NCI-H460 (cell line): Measurements from ENCODE around the gene NSG1. TPM values are rescaled to one million over a fixed set of nuclear protein-coding genes. Genes with fewer than 3 reads are reported as not detected.

Experiments
- DNase-seq: peaks from one replicate; pipeline ENCODE4 v3.0.0-alpha.2; 2016; ENCODE audit warnings: low read depth; ENCODE audit errors: extremely low read depth
- total RNA-seq: library from RNA; depleted of rRNA; stranded (reverse); fragments of >200 nt; shearing (Covaris generic); gene quantifications from 2 replicates; pipeline ENCODE4 v1.2.3, GENCODE V29; 2014

The NSG1 gene
- total RNA-seq, 1 experiment from 2014 or later, result 0.20 TPM

DNA sequence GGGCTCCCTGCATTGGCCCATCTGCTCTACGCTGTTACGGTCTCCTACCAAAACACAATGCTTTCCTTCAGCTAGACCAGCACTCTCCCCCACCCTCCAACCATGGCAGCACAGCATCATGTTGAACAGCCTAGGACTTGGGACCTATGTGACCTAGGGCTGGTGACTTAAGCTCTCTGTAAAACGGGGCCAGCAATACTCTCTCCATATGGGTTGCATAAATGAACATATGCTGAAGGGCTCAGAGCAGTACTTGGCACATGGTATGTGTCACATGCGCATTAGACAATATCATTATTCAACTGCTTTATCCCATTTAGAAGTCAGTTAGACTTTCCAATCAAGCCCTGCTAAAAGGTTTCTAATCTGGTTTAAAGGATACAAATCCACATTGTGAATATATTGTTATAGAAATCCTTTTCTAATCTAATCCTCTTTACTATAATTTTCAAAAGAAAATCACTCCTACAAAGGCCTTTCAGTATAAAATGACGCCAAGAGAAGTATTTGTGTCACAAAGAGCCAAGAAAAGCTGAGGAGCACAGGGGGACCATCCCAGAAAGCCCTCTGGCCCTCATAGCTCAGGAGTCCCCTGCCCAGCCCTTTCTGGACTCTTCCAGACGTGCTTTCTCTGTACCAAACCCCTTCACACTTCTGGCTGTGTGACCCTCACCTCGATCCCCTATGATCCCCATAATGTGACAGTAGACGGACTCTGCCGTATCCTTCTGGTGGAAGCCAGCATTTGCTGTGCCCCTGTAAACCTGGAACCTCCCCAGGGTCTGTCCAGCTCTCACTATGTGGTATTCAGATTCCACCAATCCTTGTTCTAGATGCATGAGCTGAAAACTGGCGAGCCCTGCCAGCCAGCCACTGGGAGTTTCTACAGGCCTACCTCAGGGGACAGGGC, 42.3 kb downstream of the NSG1 start:
- no peak for DNase-seq

DNA sequence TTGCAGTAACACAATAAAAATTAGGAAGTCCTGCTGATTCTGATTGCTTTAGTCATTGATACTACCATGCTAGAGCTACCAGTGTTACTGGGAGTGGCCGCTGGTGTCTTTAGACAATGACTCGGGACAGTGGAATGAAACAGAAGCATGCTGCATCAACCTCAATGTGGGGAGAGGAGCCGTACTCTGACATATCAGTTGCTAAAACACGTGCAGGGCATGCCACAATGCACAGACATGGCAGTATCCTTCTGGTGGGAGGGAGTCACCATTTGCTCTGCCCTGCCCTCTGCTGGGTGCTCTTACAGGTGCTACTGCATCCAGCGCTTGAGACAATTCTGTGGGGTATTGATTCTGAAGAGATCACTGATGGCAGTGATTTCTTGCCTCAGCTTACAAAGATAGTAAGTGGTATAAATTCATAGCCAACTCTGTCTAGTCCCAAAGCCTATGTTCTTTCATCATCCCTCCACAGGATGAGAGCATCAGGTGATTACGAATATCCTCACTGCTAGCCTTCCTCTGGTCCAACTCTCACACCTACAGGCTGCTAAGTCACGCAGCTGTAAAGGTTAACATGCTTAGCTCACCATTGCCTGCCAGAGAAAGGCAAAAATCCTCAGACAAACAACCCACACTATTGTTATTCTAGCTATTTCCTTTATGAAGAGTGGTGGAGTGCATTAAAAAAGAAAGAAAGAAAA, 43.7 kb downstream of the NSG1 start:
- DNase-seq, result peak; percentile 13

DNA sequence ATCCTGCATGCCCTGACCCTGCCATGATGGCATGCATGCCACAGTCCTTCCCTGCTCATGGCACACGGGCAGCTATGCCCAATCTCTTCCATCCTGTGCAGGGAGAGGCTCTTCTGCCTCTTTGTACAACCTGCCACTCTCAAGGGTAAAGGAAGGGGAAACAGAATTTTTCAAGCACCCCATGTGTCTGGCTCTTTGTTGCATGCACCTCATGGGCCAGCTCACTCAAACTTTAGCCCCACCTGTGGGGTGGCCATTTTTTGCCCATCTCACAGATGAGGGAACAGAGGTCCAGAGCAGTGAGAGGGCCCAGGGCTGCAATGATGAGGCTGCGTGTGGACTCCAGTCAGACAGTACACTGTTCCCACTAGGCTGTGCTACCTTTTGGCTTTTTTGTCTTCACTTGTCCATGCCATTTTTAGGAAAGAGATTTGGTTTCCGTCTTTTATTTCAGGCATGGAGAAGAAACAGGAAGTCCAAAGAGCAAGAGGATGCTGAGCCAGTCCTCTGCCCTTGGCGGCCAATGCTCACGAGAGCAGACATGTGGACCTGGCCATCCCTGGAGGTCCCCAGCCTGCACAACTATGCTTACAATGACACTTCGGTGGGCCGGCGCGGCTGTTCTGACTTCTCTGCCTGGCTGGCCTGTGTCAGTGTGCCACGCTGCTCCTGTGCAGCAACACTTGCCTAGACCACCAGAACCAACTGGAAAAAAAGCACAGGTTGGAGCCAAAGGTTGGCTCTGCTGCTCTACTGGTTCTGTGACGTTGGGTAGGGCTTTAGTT, 45.6 kb downstream of the NSG1 start:
- DNase-seq, result no peak

DNA sequence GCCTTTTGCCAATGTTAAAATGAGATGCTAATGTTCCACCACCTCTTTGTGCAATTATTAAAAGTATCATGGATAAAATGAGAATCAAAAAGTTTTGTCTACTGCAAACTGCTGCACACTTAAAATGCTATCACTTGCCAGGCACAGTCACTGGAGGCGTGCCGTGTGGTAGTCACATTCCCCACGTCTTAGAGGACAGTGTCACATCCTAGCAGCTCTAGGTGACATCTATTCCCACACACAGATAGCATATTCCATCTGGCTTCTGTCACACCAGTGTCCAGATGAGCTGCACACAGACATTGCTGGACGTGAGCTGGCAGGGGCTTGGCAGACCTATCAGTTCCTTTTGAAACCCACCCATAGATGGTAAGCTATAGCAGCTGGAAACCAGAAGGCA, 47.0 kb downstream of the NSG1 start:
- DNase-seq, result no peak

DNA sequence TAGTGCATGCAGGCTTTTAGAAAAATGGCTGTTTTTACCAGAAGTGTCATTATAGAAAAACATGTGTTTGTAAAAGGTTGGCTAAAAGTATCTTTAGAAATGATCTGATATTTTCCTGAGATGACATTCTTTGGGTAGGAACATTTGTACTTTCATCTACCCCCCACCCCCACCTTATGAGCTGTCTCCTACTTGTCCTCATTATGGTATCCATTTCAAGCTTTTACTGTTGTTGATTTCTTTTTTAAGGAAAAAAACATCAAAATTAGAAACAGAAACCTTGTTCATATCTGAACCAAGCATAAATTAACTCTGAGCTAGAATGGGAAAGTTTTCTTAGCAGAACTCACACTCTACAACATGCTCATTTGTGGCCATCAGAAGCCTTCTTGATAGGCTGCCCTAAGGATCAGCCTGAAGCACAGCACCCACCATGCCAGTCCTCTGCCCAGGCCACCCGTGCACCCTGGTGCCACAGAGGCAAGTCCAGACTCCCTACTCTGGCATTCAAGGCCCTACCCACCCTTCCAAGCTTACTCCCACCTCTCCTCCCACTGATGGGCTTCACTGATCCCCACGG, 49.4 kb downstream of the NSG1 start:
- no peak for DNase-seq

DNA sequence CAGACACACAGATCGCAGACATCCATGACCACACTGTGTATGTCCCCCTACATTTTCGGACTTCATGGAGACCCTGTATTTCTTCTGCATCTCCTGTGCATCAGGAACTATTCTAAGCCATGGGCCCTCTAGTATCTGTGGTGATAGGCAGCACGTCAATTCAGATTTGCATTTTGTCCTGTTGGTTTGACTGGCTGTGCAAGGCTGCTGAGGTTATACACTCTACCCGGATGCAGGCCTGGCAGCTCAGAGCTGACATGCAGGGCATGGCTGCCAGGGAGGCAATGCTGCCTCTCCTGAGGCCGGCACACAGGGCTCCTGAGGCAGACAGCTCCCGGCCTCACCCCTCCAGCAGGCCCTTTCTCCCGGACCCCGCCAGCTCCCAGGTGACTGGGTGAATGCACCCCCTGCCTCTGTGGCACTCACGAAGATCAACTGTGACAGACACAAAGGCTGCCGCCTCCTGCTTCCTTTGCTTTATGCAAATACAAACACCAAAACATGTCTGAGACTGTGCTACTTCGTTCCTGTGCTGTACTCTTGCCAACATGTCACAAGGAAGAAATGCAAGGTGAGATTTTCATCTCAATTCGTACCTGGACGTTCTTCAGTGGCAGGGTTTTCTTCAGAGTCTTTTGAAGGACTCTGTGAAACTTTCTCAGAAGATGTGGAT, 51.0 kb downstream of the NSG1 start:
- DNase-seq, result no peak

DNA sequence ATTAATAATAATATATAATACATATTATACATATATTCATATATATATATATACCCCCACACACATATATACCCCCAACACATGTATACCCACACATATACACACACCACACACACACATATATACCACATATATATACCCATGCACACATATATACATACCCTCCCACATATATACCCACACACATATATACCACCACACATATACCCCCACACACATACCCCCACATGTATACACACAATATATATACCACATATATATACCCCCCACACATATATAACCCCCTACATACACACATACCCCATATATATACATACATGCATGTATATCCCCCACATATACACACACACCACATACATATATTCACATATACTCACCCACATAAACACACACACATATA, 52.0 kb downstream of the NSG1 start:
- DNase-seq, result no peak

DNA sequence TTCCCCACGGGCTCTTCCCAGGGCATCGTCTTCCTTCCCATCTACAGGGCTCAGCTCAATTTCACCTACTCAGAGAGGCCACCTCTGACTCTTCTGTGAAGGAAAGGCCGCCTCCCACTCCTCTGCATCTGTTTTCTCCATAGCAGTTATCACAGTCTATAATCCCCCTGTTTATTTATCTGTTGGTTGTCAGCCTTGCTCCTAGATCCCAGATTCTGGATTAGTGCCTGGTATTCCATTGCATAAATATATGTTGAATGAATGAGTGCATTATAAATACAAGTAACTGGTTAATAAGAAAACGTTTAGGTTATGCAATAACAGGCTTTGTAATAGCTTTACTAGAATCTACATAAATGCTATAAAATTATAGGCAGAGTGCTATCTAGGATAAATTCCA, 52.9 kb downstream of the NSG1 start:
- DNase-seq, result no peak

DNA sequence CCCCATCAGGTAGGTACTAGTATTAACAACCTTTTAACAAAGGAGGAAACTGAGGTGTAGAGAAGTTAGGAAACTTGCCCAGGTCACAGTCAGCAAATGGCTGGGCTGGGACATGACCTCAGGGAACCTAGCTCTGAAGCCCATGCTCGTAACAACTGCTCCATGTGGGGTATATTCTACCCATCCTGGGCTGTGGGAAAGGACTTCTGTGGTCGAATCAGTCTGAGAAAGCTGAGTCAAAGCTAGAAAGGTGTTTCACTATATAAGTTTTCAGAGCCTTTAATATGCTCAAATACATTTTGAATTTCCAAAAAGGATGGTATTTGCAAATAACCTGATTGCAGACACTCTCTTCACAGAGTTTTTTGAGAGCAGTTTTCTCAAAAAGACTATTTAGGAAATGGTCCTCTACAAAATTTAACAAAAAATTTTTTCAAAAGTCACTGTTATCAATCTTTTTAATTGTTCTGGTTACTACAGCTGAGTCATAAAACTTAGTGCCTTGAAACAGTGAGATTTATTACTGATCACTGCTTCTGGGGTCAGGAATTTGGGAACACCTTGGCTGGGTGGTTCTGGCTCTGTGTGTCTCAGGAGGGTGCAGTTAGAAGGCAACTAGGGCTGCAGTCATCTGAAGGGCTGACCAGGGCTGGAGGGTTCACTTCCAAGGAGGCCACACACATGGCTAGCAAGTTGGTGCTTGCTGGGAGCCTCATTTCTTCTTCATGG, 53.6 kb downstream of the NSG1 start:
- no peak for DNase-seq

DNA sequence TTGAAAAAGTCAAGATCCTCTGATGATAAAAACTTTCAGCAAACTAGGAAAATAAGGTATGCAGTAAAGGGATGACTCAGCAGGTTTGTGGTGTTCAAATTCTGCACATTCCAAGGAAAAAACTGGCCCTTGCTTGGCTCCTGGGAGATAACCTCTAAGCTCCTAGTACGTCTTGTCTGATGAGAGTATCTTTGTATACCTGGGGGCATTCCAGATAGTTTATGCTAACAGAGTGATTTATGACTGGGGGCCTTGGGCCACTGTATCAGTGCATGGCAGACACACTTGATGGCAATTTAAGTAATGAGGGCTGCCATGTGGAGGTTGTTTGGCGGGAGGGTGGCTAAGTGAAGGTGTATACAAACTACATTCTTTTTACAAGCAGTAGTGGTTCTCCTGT, 56.9 kb downstream of the NSG1 start:
- no peak for DNase-seq

DNA sequence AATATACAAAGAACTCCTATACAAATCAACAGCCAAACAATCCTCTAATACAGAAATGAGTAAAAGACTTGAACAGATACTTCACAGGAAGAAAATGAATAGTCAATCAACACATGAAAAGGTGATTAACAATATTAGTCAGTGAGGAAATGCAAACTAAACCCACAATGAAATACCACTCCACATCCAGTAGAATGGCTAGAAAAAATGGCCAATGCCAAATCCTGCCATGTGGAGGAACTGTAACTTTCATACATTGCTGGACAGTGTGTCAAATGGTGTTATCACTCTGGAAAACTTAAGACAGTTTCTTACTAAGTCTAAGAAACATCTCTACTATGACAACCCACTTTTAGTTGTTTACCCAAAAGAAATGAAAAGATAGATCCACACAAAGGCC, 59.5 kb downstream of the NSG1 start:
- no peak for DNase-seq

DNA sequence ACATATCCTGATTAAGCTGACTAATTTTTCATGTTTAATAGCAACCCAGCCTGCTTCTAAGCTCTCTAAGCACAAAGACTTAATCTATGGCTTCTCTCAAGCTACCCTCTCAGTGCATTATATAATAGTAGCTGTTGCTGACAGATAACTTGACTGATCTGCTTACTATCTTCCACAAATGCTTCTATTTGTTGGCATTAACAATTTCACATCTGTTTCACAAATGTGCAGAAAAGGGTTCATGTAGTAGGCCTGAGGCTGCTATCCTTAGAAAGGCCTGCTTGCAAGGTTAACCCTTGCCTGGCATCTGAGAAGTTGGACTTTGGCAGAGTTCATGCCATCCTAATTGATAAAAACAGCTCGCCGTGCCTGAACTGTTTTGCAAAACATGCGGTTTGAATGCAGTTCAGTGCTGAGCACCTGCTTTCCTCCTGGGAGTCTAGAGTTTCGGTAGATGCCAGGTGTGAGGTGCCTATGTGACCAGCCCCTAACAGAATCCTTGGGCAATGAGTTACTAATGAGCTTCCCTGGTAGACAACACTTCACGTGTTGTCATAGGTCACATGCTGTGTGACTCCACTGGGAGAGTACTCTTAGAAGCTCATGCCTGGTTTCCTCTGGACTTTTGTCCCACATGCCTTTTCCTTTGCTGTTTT, 68.4 kb downstream of the NSG1 start:
- no peak for DNase-seq

DNA sequence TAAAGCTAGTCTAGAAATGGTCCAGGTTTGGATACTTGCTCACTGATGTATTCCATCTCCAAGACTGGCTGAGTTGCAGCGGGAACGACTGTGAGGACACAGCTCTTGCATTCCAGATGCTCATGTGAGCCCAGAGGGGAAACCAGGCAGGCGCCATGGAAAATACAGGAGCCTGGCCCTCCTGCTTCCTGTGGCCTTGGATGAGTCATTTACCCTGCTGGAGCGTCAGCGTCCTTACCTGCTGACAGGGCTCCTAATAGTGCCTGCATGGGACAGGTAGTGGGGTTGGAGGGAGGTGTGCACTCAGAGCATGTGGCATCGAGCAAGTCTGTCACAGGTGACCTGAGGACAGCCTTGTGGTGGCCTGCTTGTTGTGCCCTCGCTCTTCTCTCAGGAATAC, 69.4 kb downstream of the NSG1 start:
- no peak for DNase-seq

DNA sequence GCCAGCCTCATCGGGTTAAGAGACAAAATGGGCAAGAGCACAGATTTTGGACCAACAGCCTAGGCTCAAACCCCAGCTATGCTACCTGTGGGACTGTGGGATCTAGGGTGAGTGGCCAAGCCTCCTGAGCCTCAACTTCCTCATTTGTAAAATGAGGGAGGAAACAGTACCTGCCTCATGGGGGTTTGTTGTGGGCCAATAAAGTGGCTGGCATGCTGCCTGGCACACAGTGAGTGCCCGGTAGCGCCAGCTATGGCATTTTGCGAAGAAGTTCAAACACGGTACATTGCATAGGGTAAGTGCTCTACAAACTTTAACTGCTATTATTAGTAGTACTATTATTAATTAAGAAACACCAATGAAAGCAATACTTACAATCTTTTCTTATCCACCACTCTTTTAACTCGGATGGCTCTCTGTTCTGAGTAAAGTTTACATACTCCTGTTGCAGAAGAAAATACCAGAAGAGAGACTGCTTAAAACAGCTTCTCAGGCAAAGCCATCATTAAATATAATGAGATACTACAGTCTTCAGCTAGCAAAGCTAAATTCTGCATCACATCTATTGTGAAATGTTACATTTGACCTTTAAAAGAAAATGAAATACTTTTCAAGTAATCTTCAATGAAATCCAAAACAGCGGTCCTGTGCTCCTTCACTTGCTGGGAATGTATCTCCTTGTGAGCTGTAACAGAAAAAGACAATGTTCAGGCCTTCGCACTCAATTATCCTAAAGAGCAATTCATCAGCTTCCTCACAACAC, 70.1 kb downstream of the NSG1 start:
- no peak for DNase-seq

DNA sequence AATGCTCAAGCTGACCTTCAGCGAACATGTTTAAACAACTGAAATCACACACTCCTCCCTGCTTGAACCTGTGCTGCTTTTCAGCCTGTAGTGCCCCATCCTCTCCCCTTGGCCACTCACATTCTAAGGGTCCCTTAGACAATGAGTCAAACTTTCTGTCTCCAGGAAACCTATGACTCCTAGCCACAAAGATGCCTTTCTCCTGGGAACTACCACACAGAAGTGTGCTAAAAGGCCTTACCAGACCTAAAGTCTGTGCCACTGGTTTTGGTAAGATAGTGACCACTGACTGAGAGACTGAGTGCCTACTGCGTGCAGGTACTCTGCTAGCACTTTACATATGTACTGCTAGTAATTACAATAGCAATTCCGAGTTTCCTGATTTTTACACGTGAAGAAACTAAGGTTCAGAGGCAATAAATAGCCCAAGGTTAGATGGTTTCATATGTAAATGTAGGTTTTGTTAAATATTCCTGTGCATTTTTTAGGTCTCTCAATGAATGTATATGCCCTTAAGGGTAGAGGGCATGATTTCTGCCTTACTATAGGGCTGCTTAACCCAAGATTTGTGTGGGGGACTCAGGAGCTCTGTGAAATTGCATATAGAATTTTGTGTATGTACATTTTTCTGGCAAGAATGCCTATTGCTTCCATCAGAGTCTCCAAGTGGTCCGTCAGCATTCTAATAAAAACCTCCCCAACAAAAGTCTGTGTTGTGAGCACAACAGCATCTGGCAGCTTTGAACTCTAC, 71.1 kb downstream of the NSG1 start:
- no peak for DNase-seq

DNA sequence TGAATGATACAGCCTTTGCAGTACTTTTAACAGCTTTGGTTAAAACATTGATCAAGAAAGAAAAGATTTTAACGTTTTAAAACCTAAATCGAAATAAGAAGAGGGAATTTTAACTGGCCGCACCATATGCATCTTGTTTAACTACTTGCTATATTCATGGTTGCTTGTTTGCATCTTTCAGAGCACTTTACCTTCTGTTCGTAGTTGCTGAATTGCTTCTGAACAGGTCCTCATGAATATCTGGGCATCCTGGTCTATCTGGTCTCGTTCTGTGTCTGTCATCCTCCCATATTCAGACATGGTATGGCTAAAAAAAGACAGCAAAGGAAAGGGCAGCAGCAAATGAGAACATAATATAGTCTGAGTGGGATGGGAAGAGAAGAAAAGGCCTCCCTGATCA, 72.3 kb downstream of the NSG1 start:
- DNase-seq, result no peak

DNA sequence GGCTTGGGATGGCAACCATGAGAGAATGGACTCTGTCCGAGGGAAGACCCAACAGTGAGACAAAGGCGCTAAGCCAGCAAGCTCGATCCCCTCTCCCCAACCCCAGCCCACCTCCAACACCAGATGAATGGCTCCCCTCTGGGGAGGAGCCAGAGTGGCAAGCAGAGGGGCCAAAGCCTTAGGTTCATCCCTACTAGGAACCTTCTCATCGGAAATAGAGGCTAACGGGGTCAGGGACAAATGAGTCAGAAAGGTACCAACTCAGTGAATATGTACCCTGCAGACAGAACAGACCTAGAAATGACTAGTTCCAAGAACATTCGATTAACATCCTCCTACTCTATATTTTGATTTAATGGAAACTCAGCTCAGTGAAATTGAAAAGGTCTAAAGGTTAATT, 73.9 kb downstream of the NSG1 start:
- DNase-seq, result no peak

DNA sequence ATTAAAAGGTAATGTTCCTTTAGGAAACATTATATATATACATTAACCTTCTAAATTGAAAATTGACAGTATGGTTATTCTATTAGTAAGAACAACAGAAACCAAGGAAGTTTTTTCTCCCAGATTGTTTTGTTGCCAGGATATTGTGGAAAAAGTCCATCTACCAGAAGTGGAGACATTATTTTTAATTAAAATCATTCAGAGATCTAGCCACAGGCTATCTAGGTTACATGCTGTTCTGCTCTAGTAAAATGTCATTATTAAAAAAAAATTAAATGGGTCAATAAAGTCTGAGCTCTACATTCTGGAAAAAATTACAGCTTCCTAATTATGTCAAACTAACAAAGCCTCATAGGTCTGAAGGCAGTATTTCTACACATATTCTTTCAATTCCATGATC, 74.3 kb downstream of the NSG1 start:
- DNase-seq, result no peak
